Measurements from ENCODE around the gene ERMARD.

The ERMARD gene

GRCh38 chr6:169751242-169752073, at the start of gene ERMARD, which contains the start of gene DYNLT2:
TSS of gene ERMARD (plus strand) at chr6:169751622. CDS start at chr6:169751658, 36 bp downstream.
TSS of gene DYNLT2 (minus strand) at chr6:169751572. CDS start at chr6:169751458, 114 bp downstream.
- DNase-seq (ENCODE audit: low read depth in 4 of 4, low spot score in 1 of 4) = peak; percentile 81 to 92 (median 90)

- DNase-seq (ENCODE audit: low read depth in 4 of 4, low spot score in 1 of 4) = peak; percentile 95 to 99 (median 98)
Observed at GRCh38 chr6:169701954-169702839, 49.2 kb upstream of the ERMARD start, which contains the start of the genes C6orf120 and WDR27. TSS of gene C6orf120 (plus strand) at chr6:169702126. CDS start at chr6:169702460, 334 bp downstream. TSS of gene WDR27 (minus strand) at chr6:169702029. CDS start at chr6:169689005, 13,024 bp downstream.

GRCh38 chr6:169702840-169703246, 48.6 kb upstream of the ERMARD start:
- no peak for DNase-seq (ENCODE audit: low read depth in 4 of 4, low spot score in 1 of 4)

GRCh38 chr6:169707772-169708171, 43.6 kb upstream of the ERMARD start:
- DNase-seq (ENCODE audit: low read depth in 4 of 4, low spot score in 1 of 4) = no peak

GRCh38 chr6:169709293-169709692, 42.1 kb upstream of the ERMARD start:
- DNase-seq (ENCODE audit: low read depth in 4 of 4, low spot score in 1 of 4) = no peak

GRCh38 chr6:169710009-169710408, 41.4 kb upstream of the ERMARD start:
- no peak for DNase-seq (ENCODE audit: low read depth in 4 of 4, low spot score in 1 of 4)

- no peak for DNase-seq (ENCODE audit: low read depth in 4 of 4, low spot score in 1 of 4)
Observed at GRCh38 chr6:169714178-169714577, 37.2 kb upstream of the ERMARD start.

GRCh38 chr6:169714595-169714994, 36.8 kb upstream of the ERMARD start:
- no peak for DNase-seq (ENCODE audit: low read depth in 4 of 4, low spot score in 1 of 4)

- DNase-seq (ENCODE audit: low read depth in 4 of 4, low spot score in 1 of 4) = no peak
Observed at GRCh38 chr6:169719117-169719516, 32.3 kb upstream of the ERMARD start.

GRCh38 chr6:169720207-169720855, 31.1 kb upstream of the ERMARD start:
- DNase-seq (ENCODE audit: low read depth in 4 of 4, low spot score in 1 of 4) = no peak

GRCh38 chr6:169722362-169723199, 28.8 kb upstream of the ERMARD start:
- DNase-seq (ENCODE audit: low read depth in 4 of 4, low spot score in 1 of 4) = no peak

- peak in 3 of 4 experiments; percentile 25 to 40 (median 37) for DNase-seq (ENCODE audit: low read depth in 4 of 4, low spot score in 1 of 4)
Observed at GRCh38 chr6:169723200-169723909, 28.1 kb upstream of the ERMARD start.

GRCh38 chr6:169723991-169724493, 27.4 kb upstream of the ERMARD start:
- DNase-seq (ENCODE audit: low read depth in 4 of 4, low spot score in 1 of 4) = peak in 2 of 4 experiments; percentile 13 to 16

GRCh38 chr6:169724494-169725124, 26.8 kb upstream of the ERMARD start, which contains the start of gene PHF10:
TSS of gene PHF10 (minus strand) at chr6:169724500. CDS start at chr6:169723931, 569 bp downstream.
- DNase-seq (ENCODE audit: low read depth in 4 of 4, low spot score in 1 of 4) = peak in 3 of 4 experiments; percentile 62 to 66 (median 63)

- DNase-seq (ENCODE audit: low read depth in 4 of 4, low spot score in 1 of 4) = peak in 1 of 4 experiments; percentile 3
Observed at GRCh38 chr6:169725125-169726048, 26.0 kb upstream of the ERMARD start.

GRCh38 chr6:169726049-169726400, 25.4 kb upstream of the ERMARD start:
- no peak for DNase-seq (ENCODE audit: low read depth in 4 of 4, low spot score in 1 of 4)

- DNase-seq (ENCODE audit: low read depth in 4 of 4, low spot score in 1 of 4) = no peak
Observed at GRCh38 chr6:169726963-169727362, 24.5 kb upstream of the ERMARD start.

- no peak for DNase-seq (ENCODE audit: low read depth in 4 of 4, low spot score in 1 of 4)
Observed at GRCh38 chr6:169729961-169730360, 21.5 kb upstream of the ERMARD start.
